ENCODE data around the gene CAMK2A.

DNA sequence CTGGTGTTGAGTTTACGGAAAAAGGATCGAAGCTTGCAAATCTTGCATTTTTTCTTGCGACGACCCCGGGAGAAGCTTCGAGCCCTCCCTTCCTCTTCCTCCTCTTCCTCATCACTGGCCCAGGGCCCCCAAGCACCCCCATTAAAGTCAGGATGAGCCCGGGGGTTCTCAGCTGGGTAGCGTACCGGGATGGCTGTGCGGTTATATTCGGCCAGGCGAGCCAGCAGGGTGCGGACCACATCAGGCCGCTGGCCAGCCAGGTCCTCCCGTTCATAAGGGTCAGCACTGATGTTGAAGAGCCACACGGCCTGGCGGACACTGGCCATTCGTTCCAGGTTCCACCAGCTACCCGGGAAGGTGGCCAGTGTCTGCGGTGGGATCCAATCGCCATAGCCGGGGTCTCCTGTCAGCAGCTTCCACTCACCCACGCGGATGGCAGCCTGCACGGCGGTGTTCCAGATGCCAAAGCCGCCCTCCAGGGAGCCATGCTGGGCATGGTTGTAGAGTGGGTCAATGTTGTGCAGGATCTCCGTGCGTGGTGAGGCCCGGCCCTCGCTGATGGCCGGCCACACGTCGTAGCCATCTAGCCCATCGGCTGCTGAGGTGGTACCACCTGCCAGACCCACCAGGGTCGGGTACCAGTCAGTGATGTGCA, 7.8 kb upstream of the CAMK2A start:
- TF ChIP-seq, protein P1, sequence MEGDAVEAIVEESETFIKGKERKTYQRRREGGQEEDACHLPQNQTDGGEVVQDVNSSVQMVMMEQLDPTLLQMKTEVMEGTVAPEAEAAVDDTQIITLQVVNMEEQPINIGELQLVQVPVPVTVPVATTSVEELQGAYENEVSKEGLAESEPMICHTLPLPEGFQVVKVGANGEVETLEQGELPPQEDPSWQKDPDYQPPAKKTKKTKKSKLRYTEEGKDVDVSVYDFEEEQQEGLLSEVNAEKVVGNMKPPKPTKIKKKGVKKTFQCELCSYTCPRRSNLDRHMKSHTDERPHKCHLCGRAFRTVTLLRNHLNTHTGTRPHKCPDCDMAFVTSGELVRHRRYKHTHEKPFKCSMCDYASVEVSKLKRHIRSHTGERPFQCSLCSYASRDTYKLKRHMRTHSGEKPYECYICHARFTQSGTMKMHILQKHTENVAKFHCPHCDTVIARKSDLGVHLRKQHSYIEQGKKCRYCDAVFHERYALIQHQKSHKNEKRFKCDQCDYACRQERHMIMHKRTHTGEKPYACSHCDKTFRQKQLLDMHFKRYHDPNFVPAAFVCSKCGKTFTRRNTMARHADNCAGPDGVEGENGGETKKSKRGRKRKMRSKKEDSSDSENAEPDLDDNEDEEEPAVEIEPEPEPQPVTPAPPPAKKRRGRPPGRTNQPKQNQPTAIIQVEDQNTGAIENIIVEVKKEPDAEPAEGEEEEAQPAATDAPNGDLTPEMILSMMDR (IDR thresholded peaks at IDR 0.05), result no peak
- TF ChIP-seq ZFX (IDR thresholded peaks at IDR 0.05; ENCODE audit: borderline replicate concordance), result no peak
